Diencephalon (tissue), 1 donor: ENCODE measurements around the gene TAX1BP3. TPM values are rescaled to one million over a fixed set of nuclear protein-coding genes. Genes with fewer than 3 reads are reported as not detected.

Experiments
- total RNA-seq: library from RNA; depleted of rRNA; stranded (reverse); fragments of >200 nt; gene quantifications from one replicate; pipeline ENCODE4 v1.2.3, GENCODE V29; 2014

TAX1BP3 gene
- total RNA-seq: 19.8 TPM

GRCh38 chr17:3668279-3669084 is at the start of gene TAX1BP3, which contains the start of gene EMC6:
TAX1BP3 (minus strand) TSS chr17:3668578; CDS start chr17:3668526, 52 bp downstream.
EMC6 (plus strand) TSS chr17:3668812; CDS start chr17:3669147, 335 bp downstream.

GRCh38 chr17:3695723-3696411 is 27.5 kb upstream of the TAX1BP3 start, which contains the start of gene P2RX5:
P2RX5 (minus strand) TSS chr17:3696155; CDS start chr17:3696005, 150 bp downstream.

GRCh38 chr17:3636154-3636907 is 32.0 kb downstream of the TAX1BP3 start, which contains the start of the genes CTNS and SHPK:
CTNS (plus strand) TSS chr17:3636760; CDS start chr17:3640207, 3,447 bp downstream.
SHPK (minus strand) TSS chr17:3636250; CDS start chr17:3636219, 31 bp downstream.

Other genes starting within 250 kb of the TAX1BP3 start
- gene OR1E2, start 234.7 kb downstream of the TAX1BP3 start, total RNA-seq: not detected
- gene SPATA22, start 196.8 kb downstream of the TAX1BP3 start, total RNA-seq: 2.8 TPM
- 1.8 TPM for gene ASPA, start 192.6 kb downstream of the TAX1BP3 start, total RNA-seq
- gene TRPV3, start 110.8 kb downstream of the TAX1BP3 start, total RNA-seq: 2.8 TPM
- 7.2 TPM for gene TRPV1, start 59.2 kb downstream of the TAX1BP3 start, total RNA-seq
- 13.1 TPM for gene SHPK, start 32.3 kb downstream of the TAX1BP3 start, total RNA-seq
- gene CTNS, start 31.8 kb downstream of the TAX1BP3 start, total RNA-seq: 13.1 TPM
- gene EMC6, start 234 bp upstream of the TAX1BP3 start, total RNA-seq: 14.8 TPM
- 13.4 TPM for gene P2RX5, start 27.6 kb upstream of the TAX1BP3 start, total RNA-seq
- 1.4 TPM for gene HASPIN, start 55.3 kb upstream of the TAX1BP3 start, total RNA-seq
- 13.6 TPM for gene ITGAE, start 132.6 kb upstream of the TAX1BP3 start, total RNA-seq
- 33.0 TPM for gene NCBP3, start 177.7 kb upstream of the TAX1BP3 start, total RNA-seq
- 11.1 TPM for gene CAMKK1, start 224.5 kb upstream of the TAX1BP3 start, total RNA-seq
- gene P2RX1, start 247.9 kb upstream of the TAX1BP3 start, total RNA-seq: 0.23 TPM